GM19238 (cell line): Measurements from ENCODE around the gene PRKAR2B.
A peak's percentile ranks its signal among the peaks of the same experiment; 100 is the strongest.

Experiments used
- DNase-seq: peaks from one replicate; pipeline ENCODE4 v3.0.0; 2011; ENCODE audit warnings: low spot score; ENCODE audit not compliant: insufficient read length

PRKAR2B gene

DNA sequence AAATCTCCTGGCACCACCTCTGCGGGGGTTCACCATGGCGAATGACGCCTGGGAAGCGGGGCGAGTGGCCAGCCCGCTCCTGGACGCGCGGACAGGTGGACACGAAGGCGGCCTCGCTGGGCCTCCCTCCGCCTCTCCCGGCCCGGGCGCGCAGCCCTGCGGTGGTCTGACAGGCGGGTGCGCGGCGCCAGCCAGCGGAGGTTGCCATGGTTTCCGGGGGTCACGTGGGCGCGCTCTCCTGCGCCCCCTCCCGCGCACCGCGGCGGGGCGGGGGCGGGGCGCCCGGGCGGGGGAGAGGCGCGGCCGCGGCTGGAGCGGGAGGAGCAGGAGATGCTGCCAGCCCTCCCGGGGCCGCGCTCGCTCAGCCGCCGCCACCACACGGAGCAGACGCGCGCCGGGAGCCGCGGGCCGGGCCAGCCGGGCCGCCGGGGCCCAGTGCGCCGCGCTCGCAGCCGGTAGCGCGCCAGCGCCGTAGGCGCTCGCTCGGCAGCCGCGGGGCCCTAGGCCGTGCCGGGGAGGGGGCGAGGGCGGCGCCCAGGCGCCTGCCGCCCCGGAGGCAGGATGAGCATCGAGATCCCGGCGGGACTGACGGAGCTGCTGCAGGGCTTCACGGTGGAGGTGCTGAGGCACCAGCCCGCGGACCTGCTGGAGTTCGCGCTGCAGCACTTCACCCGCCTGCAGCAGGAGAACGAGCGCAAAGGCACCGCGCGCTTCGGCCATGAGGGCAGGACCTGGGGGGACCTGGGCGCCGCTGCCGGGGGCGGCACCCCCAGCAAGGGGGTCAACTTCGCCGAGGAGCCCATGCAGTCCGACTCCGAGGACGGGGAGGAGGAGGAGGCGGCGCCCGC is at the start of gene PRKAR2B:
TSS of gene PRKAR2B (plus strand) at position 359 of the 848 bp plus-strand sequence. CDS start at position 562, 203 bp downstream.
- peak; percentile 67 for DNase-seq

DNA sequence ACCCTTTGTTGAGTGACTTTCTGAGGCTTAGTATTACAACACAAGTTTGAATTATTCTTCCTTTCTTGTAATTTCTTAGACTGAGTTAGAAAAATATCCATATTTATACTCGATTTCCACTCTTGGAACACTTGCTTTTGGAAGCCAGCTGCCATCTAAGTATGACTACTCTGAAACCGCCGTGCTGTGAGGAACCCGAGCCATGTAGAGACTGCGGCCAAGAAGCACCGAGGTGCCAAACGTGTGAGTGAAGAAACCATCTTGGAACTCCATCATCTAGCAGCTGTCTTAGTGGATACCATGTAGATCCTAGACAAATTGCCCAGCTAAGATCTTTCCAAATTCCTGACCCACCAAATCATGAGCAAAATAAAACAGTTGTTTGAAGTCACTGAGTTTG is 49.7 kb upstream of the PRKAR2B start:
- DNase-seq, result no peak

DNA sequence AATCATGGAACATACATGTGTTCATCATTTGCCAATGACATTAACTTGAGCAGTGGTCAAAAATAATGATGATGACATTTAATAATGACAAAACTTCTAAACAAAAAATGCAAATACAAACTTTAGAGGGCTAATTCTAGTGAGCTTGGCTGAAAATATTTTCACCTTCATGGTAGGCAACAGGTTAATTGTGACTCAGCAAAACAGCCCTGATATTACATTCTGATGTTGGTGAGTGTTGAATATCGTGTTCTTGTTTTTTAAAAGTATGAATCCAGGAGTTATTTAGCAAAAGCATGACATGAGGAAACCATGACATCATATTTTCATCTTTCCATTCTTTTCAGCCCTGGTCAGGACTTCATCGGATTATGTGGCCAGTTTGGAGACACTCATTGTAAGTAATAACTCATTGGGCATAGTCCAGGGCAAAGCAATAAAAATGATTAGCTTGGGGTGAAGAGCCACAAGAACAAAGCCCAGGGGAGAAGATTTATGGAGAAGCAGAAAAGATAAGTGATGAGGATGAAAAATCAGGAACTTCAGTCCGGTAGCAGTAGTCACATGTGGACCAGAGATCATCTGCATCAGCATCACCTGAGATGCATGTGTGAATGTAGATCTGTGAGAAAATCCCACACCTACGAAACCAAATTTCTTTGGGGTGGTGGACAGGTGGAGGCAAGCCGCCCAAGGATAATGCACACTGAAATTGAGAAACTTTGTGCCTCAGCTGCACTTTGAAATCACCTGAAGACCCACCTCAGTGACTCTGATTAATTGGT is 46.8 kb upstream of the PRKAR2B start:
- DNase-seq, result no peak

DNA sequence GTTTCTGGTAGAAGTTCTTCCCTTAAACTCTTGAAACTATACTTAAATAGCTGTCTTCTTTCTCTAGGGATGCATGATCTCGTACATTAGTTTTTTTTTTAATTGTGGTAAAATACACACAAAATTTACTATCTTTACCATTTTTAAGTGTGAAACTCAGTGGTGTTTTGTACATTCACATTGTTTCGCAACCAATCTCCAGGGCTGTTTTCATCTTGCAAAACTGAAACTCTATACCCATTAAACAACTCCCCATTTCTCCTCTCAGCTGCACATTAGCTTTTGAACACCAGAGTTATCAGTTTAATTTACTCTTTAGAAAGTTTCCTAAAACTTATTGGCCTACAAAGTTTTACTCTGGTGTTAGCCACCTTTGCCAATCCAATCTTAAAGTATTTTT is 45.5 kb upstream of the PRKAR2B start:
- DNase-seq, result no peak

DNA sequence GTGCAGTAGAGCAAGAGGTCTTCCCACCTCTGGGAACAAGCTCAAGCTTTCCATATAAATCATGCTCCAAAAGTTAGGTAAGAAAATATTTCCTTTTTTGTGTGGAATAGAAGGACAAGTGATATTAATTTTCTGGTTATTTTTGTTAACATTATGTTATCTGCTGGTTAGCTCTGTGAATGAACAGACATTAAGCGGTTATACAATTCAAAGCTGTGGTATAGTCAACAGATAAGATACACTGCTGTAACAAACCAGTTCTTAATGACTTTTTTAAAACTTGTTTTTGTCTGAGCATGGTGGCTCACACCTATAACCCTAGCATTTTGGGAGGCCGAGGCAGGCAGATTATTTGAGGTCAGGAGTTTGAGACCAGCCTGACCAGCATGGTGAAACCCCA is 43.0 kb upstream of the PRKAR2B start:
- no peak for DNase-seq

- DNase-seq, result no peak
Measured at GRCh38 chr7:107002126-107002525, 42.4 kb upstream of the PRKAR2B start.

- DNase-seq, result no peak
Measured at GRCh38 chr7:107002529-107002998, 41.9 kb upstream of the PRKAR2B start.

DNA sequence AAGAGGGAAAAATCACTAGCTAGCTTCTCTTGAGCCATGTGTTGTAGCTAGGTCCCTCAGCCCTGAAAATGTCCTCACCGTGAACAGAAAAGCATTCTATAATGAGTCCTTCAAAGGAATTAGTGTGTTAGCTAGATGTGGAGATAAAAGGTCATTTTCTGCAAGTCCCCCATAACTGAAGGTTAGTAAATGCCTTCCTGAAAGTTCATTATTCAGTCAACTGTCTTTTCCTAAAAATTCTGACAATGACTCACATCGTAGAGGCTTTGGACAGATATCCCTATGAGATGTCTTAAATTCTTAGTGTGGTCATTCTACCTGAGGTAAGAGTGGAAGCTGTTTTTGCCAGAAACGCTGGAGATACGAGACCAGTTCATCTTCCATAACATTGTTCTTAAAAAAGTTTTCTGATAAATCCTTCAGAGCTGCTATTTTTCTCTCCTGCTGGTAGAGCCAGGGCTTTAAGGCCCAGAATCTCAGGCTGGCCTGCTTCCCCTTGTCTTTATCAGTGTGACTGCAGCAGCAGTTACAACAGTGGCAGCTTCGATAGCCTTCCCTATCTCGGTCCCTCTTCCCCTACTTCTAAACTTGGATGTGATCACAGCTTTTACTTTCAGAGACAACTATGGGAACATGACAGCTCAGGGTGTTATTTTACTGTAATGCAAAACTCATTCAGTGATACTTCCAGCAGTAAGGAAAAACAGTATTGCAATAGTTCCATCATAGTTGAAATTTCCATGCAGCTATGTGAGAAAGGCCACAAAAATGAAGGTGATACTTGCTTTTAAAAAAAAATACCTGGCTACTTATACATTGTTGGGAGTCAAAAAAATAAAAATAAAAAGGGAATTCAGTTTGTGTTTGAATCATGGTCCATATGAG is 37.3 kb upstream of the PRKAR2B start:
- DNase-seq, result no peak

- no peak for DNase-seq
Measured at GRCh38 chr7:107007892-107008287, 36.6 kb upstream of the PRKAR2B start.

DNA sequence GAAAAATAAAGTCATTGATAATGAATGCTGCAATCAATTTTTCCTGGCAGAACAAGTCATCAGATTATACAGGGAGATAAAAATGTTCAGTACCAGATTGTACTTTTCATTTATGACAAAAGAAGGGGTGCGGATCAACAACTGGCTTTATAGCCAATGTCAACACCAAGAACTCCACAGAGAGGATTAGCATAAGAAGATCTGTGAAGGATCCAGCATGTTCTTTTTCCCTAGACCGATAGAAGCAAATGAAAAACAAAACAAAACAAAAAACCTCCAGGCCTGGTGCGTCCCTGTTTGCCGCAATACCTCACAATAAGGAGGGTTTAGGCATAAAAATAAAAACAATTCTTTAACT is 34.7 kb upstream of the PRKAR2B start:
- no peak for DNase-seq

DNA sequence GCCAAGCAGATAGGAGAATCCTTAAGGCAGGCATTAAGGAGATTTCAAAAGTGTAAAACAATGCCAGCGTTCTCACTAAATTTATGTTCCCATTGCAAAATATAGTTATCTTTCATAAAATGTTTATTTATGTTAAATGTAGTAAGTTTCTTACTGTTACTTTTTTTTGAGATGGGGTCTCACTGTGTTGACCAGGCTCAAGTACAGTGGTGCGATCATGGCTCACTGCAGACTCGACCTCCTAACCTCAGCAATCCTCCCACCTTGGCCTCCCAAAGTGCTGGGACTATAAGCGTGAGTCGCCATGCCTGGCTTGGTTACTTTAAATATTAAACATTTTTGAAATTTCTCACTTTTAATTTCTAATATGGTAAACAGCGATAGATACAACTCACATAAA is 31.8 kb upstream of the PRKAR2B start:
- DNase-seq, result no peak

DNA sequence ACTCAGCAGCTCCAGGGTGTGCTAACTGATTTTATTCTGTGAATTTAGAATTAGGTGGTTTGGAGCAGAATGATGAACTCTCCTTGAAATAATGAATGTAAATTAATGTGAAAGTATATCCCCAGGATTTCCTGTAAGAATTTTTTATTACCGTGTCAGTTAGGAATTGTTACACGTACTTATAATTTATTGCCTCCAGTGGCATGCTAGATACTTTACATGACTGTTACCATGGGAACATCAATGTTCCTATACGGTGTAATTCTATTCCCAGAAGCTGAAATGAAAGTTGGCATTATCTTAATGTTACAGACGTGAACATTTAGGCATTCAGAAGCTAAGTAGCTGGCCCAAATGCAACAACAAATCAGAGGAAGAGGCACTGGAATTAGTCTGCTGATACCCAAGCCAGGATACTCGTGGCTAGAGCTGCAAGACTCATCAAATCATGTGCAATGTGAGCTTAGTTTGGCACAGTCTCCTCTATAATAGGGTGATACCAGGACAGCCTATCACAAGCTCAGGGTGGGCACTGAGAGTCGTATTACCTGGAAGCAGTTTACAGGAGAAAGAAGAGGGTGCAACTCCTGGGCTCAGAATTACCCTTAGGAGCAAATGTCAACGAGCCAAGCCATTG is 30.0 kb upstream of the PRKAR2B start:
- no peak for DNase-seq

GRCh38 chr7:107016312-107016711 is 28.2 kb upstream of the PRKAR2B start:
- no peak for DNase-seq

DNA sequence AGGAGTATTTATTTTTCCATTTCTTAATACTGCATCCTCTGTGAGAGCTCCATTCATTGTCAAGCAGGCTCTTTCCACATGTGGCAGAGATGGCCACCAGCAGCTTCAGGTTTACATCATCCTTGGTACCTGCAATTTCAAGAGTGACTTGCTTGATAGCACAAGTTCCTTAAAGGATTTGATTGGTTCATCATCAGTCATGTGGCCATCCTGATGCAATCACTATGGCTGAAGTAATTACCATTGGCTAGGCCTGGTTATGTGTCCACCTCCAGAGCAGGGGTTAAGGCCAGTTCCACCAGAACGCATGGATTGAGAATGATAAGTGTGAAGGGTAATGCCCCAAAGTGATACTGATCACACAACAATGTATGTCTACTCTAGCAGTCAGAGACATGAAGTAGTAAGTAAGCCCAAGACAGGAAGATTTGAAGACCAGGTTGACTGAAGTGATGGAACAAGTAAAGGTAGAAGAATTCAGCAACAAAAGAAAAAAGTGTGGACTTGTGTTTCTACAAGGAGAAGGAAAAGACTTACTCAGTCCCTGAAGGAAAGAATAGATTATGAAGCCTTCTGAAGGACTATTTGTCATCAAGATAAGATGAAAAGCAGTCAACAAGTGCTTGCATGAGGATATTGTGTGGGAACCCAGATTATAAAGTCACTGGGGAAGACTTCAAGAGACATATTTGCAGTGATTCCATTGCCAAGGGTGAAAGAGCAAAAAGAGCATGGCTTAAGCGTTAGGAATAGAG is 26.4 kb upstream of the PRKAR2B start:
- no peak for DNase-seq

DNA sequence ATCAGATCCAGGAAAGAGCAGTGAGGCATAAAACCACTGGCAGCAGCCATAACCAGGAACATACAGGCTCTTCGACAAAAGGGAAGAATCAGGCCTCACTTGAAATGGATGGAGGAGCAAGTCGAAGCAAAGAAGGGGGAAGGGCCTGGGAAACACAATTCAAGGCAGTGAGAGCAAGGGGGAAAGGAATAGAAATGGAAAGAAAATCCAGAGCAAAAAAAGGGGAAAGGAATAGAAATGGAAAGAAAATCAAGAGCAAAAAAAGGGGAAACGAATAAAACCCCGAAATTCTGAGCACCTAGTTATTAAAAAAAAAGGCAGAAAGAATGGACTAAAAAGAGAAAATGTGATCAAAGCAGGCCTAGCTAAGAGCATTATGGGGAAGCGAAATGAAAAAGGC is 24.1 kb upstream of the PRKAR2B start:
- no peak for DNase-seq

GRCh38 chr7:107021600-107021999 is 22.9 kb upstream of the PRKAR2B start:
- no peak for DNase-seq

DNA sequence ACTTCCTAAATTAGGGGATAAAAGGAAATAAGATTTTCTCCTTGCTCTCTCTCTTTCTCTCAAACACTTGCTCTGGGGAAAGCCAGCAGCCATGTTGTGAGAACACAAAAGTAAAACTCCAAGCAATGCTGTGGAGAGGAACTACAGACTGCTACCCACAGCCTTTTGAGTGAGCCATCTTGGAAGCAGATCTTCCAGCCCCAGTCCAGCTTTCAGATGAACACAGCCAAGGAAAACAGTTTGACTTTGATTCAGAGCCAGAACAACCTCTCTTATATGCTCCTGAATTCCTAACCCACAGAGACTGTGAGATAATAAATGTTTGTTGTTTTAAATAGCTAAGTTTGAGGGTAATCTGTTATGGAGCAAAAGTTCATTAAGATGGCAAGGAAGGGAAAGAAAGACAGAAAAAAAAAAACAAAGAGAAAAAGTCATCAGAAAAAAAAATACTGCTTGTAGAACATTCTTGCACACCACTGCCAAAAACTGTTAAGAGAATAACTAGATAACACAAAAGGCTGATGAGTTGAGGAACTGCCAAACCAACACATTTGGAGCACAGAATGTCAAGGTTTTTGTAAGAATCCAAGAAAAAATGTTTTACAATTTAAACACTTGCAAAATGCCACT is 20.9 kb upstream of the PRKAR2B start:
- no peak for DNase-seq

- no peak for DNase-seq
Measured at GRCh38 chr7:107024906-107025305, 19.6 kb upstream of the PRKAR2B start.

DNA sequence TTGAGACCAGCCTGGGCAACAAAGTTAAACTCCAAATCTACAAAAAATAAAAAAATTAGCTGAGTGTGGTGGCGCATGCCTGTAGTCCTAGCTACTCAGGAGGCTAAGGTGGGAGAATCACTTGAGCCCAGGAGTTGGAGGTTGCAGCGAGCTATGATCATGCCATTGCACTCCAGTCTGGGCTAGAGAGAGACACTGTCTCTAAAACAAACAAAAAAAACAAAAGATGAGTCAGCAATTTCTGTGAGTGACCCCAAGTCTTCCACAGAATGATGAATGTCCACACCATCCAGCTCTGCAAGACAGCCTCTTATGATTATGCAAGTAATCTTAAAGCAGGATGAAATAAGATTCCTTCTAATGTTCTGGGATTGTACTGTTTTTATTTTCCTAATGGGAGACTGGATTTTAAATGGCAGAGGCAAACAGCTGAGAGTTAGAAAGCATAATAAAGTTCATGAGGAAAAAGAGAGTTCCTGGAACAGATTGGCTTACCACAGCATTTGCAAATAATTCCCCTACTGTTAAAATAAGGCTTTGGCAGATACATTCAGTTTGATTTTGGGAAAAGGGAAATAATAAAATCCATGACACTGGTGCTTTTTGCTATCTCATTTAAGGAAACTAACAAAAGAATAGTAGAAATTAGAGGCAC is 18.9 kb upstream of the PRKAR2B start:
- DNase-seq, result no peak
